Jurkat, Clone E6-1 (cell line): ENCODE measurements around the gene MLLT6.

Source experiments
- DNase-seq: peaks from one replicate; pipeline ENCODE4 v3.0.0-alpha.2; 2011; ENCODE audit warnings: low read depth, low spot score
- H3K4me3 ChIP-seq: 2 replicates; pipeline ENCODE4 v1.5.1; 2011; ENCODE audit warnings: mild to moderate bottlenecking, low read length, control low read depth, moderate library complexity

Gene MLLT6

GRCh38 chr17:38674014-38674748, 30.9 kb upstream of the MLLT6 start:
- H3K4me3 ChIP-seq: peak overlapping the region; percentile 68
- DNase-seq: no peak

GRCh38 chr17:38674749-38675615, 30.1 kb upstream of the MLLT6 start, which contains the start of gene EPOP:
TSS of gene EPOP (minus strand) at chr17:38674957. CDS start at chr17:38674495, 462 bp downstream.
- DNase-seq: peak; percentile 83
- H3K4me3 ChIP-seq: peak within 1 kb of the TSS; percentile 68

- DNase-seq: peak; percentile 76
These were observed 28.2 kb upstream of the MLLT6 start for GRCh38 chr17:38676706-38677504.

GRCh38 chr17:38677819-38678218, 27.3 kb upstream of the MLLT6 start:
- no peak for DNase-seq

More at GRCh38 chr17:38676706-38677504, 28.2 kb upstream of the MLLT6 start:
- H3K4me3 ChIP-seq: no peak overlapping the region

GRCh38 chr17:38681096-38681495, 24.0 kb upstream of the MLLT6 start:
- DNase-seq: no peak
- no peak overlapping the region for H3K4me3 ChIP-seq

More at GRCh38 chr17:38677819-38678218, 27.3 kb upstream of the MLLT6 start:
- no peak overlapping the region for H3K4me3 ChIP-seq

GRCh38 chr17:38685491-38685890, 19.6 kb upstream of the MLLT6 start:
- no peak for DNase-seq
- no peak overlapping the region for H3K4me3 ChIP-seq

- no peak for DNase-seq
- H3K4me3 ChIP-seq: no peak overlapping the region
These were observed 17.8 kb upstream of the MLLT6 start for GRCh38 chr17:38687286-38687685.

- no peak overlapping the region for H3K4me3 ChIP-seq
- DNase-seq: no peak
These were observed 14.7 kb upstream of the MLLT6 start for GRCh38 chr17:38690386-38690785.

- DNase-seq: no peak
- no peak overlapping the region for H3K4me3 ChIP-seq
These were observed 13.9 kb upstream of the MLLT6 start for GRCh38 chr17:38691154-38691553.

- H3K4me3 ChIP-seq: no peak overlapping the region
- DNase-seq: no peak
These were observed 11.3 kb upstream of the MLLT6 start for GRCh38 chr17:38693700-38694329.

GRCh38 chr17:38697061-38697820, 7.8 kb upstream of the MLLT6 start:
- no peak for DNase-seq
- no peak overlapping the region for H3K4me3 ChIP-seq

- DNase-seq: no peak
- H3K4me3 ChIP-seq: no peak overlapping the region
These were observed 6.3 kb upstream of the MLLT6 start for GRCh38 chr17:38698760-38699159.

GRCh38 chr17:38701504-38702165, 3.4 kb upstream of the MLLT6 start:
- peak overlapping the region; percentile 95 for H3K4me3 ChIP-seq
- DNase-seq: no peak

GRCh38 chr17:38702166-38702915, 2.7 kb upstream of the MLLT6 start:
- peak; percentile 70 for DNase-seq
- H3K4me3 ChIP-seq: peak overlapping the region; percentile 95

GRCh38 chr17:38702916-38703741, 1.9 kb upstream of the MLLT6 start:
- H3K4me3 ChIP-seq: peak overlapping the region; percentile 95
- DNase-seq: no peak
